Measurements from ENCODE around the gene PRXL2B.
"Not testable (repeated sequence)": the region's sequence is repeated elsewhere in the genome, so short reads cannot be mapped to it uniquely, and the experiment has no call there.

Gene PRXL2B

GRCh38 chr1:2611621-2612437 is 25.3 kb downstream of the PRXL2B start:
- Histone ChIP-seq H3K79me2 (ENCODE audit: control insufficient read depth, insufficient read depth, low read length, unreplicated experiment) (no peaks in the 10 kb centered on the region), H2AFZ (ENCODE audit: low read length, unreplicated experiment) (no peak overlapping the region), H3K4me1 (ENCODE audit: control insufficient read depth, insufficient read depth, low read length, unreplicated experiment) (peaks cover 8% of the 10 kb centered on the region), H3K4me3 (ENCODE audit: low read depth, low read length) (no peak overlapping the region), H3K27ac (ENCODE audit: low read depth, low read length) (no peak overlapping the region), H3K27me3 (ENCODE audit: insufficient read depth, low read length) (peaks cover 46% of the 10 kb centered on the region), H3K36me3 (ENCODE audit: insufficient read depth, low read length) (no peaks in the 10 kb centered on the region)

GRCh38 chr1:2612591-2613365 is 26.2 kb downstream of the PRXL2B start:
- H3K27me3 ChIP-seq (ENCODE audit: insufficient read depth, low read length), result peaks cover 51% of the 10 kb centered on the region
- H3K4me3 ChIP-seq (ENCODE audit: low read depth, low read length), result no peak overlapping the region
- no peaks in the 10 kb centered on the region for H3K36me3 ChIP-seq (ENCODE audit: insufficient read depth, low read length)
- no peaks in the 10 kb centered on the region for H3K79me2 ChIP-seq (ENCODE audit: control insufficient read depth, insufficient read depth, low read length, unreplicated experiment)
- peaks cover 8% of the 10 kb centered on the region for H3K4me1 ChIP-seq (ENCODE audit: control insufficient read depth, insufficient read depth, low read length, unreplicated experiment)
- no peak overlapping the region for H2AFZ ChIP-seq (ENCODE audit: low read length, unreplicated experiment)
- H3K27ac ChIP-seq (ENCODE audit: low read depth, low read length), result no peak overlapping the region

- Histone ChIP-seq H3K4me1 (ENCODE audit: control insufficient read depth, insufficient read depth, low read length, unreplicated experiment) (peaks cover 8% of the 10 kb centered on the region), H3K36me3 (ENCODE audit: insufficient read depth, low read length) (no peaks in the 10 kb centered on the region), H2AFZ (ENCODE audit: low read length, unreplicated experiment) (no peak overlapping the region), H3K27me3 (ENCODE audit: insufficient read depth, low read length) (peaks cover 64% of the 10 kb centered on the region), H3K4me3 (ENCODE audit: low read depth, low read length) (no peak overlapping the region), H3K27ac (ENCODE audit: low read depth, low read length) (no peak overlapping the region), H3K79me2 (ENCODE audit: control insufficient read depth, insufficient read depth, low read length, unreplicated experiment) (no peaks in the 10 kb centered on the region)
These were observed 27.6 kb downstream of the PRXL2B start for GRCh38 chr1:2614145-2614544.

- Histone ChIP-seq H3K79me2 (ENCODE audit: control insufficient read depth, insufficient read depth, low read length, unreplicated experiment) (no peaks in the 10 kb centered on the region), H3K4me3 (ENCODE audit: low read depth, low read length) (no peak overlapping the region), H3K27me3 (ENCODE audit: insufficient read depth, low read length) (peaks cover 74% of the 10 kb centered on the region), H3K27ac (ENCODE audit: low read depth, low read length) (no peak overlapping the region), H3K4me1 (ENCODE audit: control insufficient read depth, insufficient read depth, low read length, unreplicated experiment) (no peaks in the 10 kb centered on the region), H3K36me3 (ENCODE audit: insufficient read depth, low read length) (no peaks in the 10 kb centered on the region), H2AFZ (ENCODE audit: low read length, unreplicated experiment) (no peak overlapping the region)
These were observed 31.4 kb downstream of the PRXL2B start for GRCh38 chr1:2617971-2618470.

- H3K36me3 ChIP-seq (ENCODE audit: insufficient read depth, low read length), result no peaks in the 10 kb centered on the region
- no peaks in the 10 kb centered on the region for H3K4me1 ChIP-seq (ENCODE audit: control insufficient read depth, insufficient read depth, low read length, unreplicated experiment)
- H3K27me3 ChIP-seq (ENCODE audit: insufficient read depth, low read length), result peaks cover 84% of the 10 kb centered on the region
These were observed 37.2 kb downstream of the PRXL2B start for GRCh38 chr1:2623571-2624337.

DNA sequence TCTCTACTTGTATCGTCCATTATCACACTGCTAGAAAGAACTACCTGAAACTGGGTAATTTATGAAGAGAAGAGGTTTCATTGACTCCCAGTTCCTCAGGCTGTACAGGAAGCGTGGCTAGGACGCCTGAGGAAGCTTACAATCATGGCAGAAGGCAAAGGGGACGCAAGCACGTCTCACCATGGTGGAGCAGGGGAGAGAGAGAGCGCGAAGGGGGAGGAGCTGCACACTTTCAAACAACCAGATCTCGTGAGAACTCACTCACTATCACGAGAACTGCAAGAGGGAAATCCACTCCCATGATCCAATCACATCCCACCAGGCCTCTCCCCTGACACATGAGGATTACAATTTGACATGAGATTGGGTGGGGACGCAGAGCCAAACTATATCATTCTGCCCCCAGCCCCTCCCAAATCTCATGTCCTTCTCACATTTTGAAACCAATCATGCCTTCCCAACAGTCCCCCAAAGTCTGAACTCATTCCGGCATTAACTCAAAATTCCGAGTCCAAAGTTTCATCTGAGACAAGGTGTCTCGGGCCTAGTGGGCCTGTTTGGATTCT is 38.2 kb downstream of the PRXL2B start:
- Histone ChIP-seq H3K4me3 (ENCODE audit: low read depth, low read length) (no peak overlapping the region), H3K27ac (ENCODE audit: low read depth, low read length) (no peak overlapping the region), H3K27me3 (ENCODE audit: insufficient read depth, low read length) (peaks cover 86% of the 10 kb centered on the region), H3K36me3 (ENCODE audit: insufficient read depth, low read length) (no peaks in the 10 kb centered on the region), H3K79me2 (ENCODE audit: control insufficient read depth, insufficient read depth, low read length, unreplicated experiment) (no peaks in the 10 kb centered on the region), H2AFZ (ENCODE audit: low read length, unreplicated experiment) (no peak overlapping the region), H3K4me1 (ENCODE audit: control insufficient read depth, insufficient read depth, low read length, unreplicated experiment) (no peaks in the 10 kb centered on the region)

More at GRCh38 chr1:2623571-2624337, 37.2 kb downstream of the PRXL2B start:
- Histone ChIP-seq H3K4me3 (ENCODE audit: low read depth, low read length) (no peak overlapping the region), H2AFZ (ENCODE audit: low read length, unreplicated experiment) (no peak overlapping the region), H3K79me2 (ENCODE audit: control insufficient read depth, insufficient read depth, low read length, unreplicated experiment) (no peaks in the 10 kb centered on the region), H3K27ac (ENCODE audit: low read depth, low read length) (no peak overlapping the region)

- Histone ChIP-seq H3K36me3 (ENCODE audit: insufficient read depth, low read length) (no peaks in the 10 kb centered on the region), H3K4me1 (ENCODE audit: control insufficient read depth, insufficient read depth, low read length, unreplicated experiment) (no peaks in the 10 kb centered on the region), H3K79me2 (ENCODE audit: control insufficient read depth, insufficient read depth, low read length, unreplicated experiment) (no peaks in the 10 kb centered on the region), H3K27me3 (ENCODE audit: insufficient read depth, low read length) (peaks cover 84% of the 10 kb centered on the region), H2AFZ (ENCODE audit: low read length, unreplicated experiment) (no peak overlapping the region), H3K27ac (ENCODE audit: low read depth, low read length) (no peak overlapping the region), H3K4me3 (ENCODE audit: low read depth, low read length) (no peak overlapping the region)
These were observed 38.7 kb downstream of the PRXL2B start for GRCh38 chr1:2625311-2625710.

GRCh38 chr1:2625748-2626147 is 39.2 kb downstream of the PRXL2B start:
- not testable (repeated sequence) for H3K79me2 ChIP-seq (ENCODE audit: control insufficient read depth, insufficient read depth, low read length, unreplicated experiment); H2AFZ ChIP-seq (ENCODE audit: low read length, unreplicated experiment); H3K4me3 ChIP-seq (ENCODE audit: low read depth, low read length); H3K4me1 ChIP-seq (ENCODE audit: control insufficient read depth, insufficient read depth, low read length, unreplicated experiment); H3K36me3 ChIP-seq (ENCODE audit: insufficient read depth, low read length); H3K27ac ChIP-seq (ENCODE audit: low read depth, low read length)
- H3K27me3 ChIP-seq (ENCODE audit: insufficient read depth, low read length), result peaks cover 79% of the 10 kb centered on the region

GRCh38 chr1:2627746-2628145 is 41.2 kb downstream of the PRXL2B start:
- Histone ChIP-seq H3K27me3 (ENCODE audit: insufficient read depth, low read length) (peaks cover 62% of the 10 kb centered on the region), H3K27ac (ENCODE audit: low read depth, low read length) (no peak overlapping the region), H3K4me1 (ENCODE audit: control insufficient read depth, insufficient read depth, low read length, unreplicated experiment) (no peaks in the 10 kb centered on the region), H3K36me3 (ENCODE audit: insufficient read depth, low read length) (no peaks in the 10 kb centered on the region), H3K4me3 (ENCODE audit: low read depth, low read length) (no peak overlapping the region), H3K79me2 (ENCODE audit: control insufficient read depth, insufficient read depth, low read length, unreplicated experiment) (no peaks in the 10 kb centered on the region), H2AFZ (ENCODE audit: low read length, unreplicated experiment) (no peak overlapping the region)

Measured in ACC112 (cell line).